ENCODE measurements around the gene SEMA5B. TPM values are rescaled to one million over a fixed set of nuclear protein-coding genes. Genes with fewer than 3 reads are reported as not detected.

SEMA5B gene
- total RNA-seq, 2 experiments from 2014 or later, result 0.13 to 2.3 TPM

- no peak for TF ChIP-seq CTCF (conservative IDR thresholded peaks at IDR 0.05; ENCODE audit: low read length)
- TF ChIP-seq EZH2phosphoT487 (IDR thresholded peaks at IDR 0.05; ENCODE audit: borderline replicate concordance, low read depth, low read length), result no peak
- DNase-seq (ENCODE audit: low spot score), result no peak
- Histone ChIP-seq H3K79me2 (ENCODE audit: insufficient read depth, low read depth, low read length) (no peaks in the 10 kb centered on the region), H4K20me1 (ENCODE audit: insufficient read depth, low read length) (no peaks in the 10 kb centered on the region), H2AFZ (ENCODE audit: low read length) (no peak overlapping the region), H3K4me2 (ENCODE audit: low read length) (no peak overlapping the region), H3K9me2 (ENCODE audit: insufficient read depth, low read length) (no peaks in the 10 kb centered on the region), H3K27ac (ENCODE audit: low read depth, low read length, poor library complexity, severe bottlenecking) (no peak overlapping the region), H3K9me3 (ENCODE audit: low read length) (no peaks in the 10 kb centered on the region), H3K4me1 (ENCODE audit: insufficient read depth, low read length, poor library complexity, severe bottlenecking) (no peaks in the 10 kb centered on the region), H3K36me3 (ENCODE audit: insufficient read depth, low read length) (no peaks in the 10 kb centered on the region), H3K4me3 (ENCODE audit: low read depth, low read length, poor library complexity, severe bottlenecking) (no peak overlapping the region)
- ChIA-PET CTCF (ENCODE audit: unreplicated experiment) (interaction anchor here (0.6 kb wide), 1 partner anchor 64 kb away, joined by 4 read pairs; no protein-coding TSS in a partner anchor), POLR2A (interaction anchor here (1.1 kb wide), 1 partner anchor 22 kb away, joined by 4 read pairs; no protein-coding TSS in a partner anchor)
- BruUV-seq (replicated peaks), result no TSS peak
- intact Hi-C loops (cut with micrococcal nuclease; ENCODE audit: unreplicated experiment), result no loop called here
These were observed 82.3 kb downstream of the SEMA5B start for GRCh38 chr3:122945230-122945629.

- Histone ChIP-seq H4K20me1 (ENCODE audit: insufficient read depth, low read length) (no peaks in the 10 kb centered on the region), H3K36me3 (ENCODE audit: insufficient read depth, low read length) (no peaks in the 10 kb centered on the region), H3K79me2 (ENCODE audit: insufficient read depth, low read depth, low read length) (no peaks in the 10 kb centered on the region), H3K4me3 (ENCODE audit: low read depth, low read length, poor library complexity, severe bottlenecking) (no peak overlapping the region), H2AFZ (ENCODE audit: low read length) (no peak overlapping the region), H3K9me2 (ENCODE audit: insufficient read depth, low read length) (no peaks in the 10 kb centered on the region), H3K4me1 (ENCODE audit: insufficient read depth, low read length, poor library complexity, severe bottlenecking) (no peaks in the 10 kb centered on the region), H3K9me3 (ENCODE audit: low read length) (no peaks in the 10 kb centered on the region), H3K4me2 (ENCODE audit: low read length) (no peak overlapping the region), H3K27ac (ENCODE audit: low read depth, low read length, poor library complexity, severe bottlenecking) (no peak overlapping the region)
- CTCF ChIA-PET (ENCODE audit: unreplicated experiment), result no interaction called here
- POLR2A ChIA-PET, result no interaction called here
- intact Hi-C loops (cut with micrococcal nuclease; ENCODE audit: unreplicated experiment), result loop anchor here (5.0 kb wide), 1 partner anchor 313 kb away; no protein-coding TSS in a partner anchor
- BruUV-seq (replicated peaks), result no TSS peak
- no peak for DNase-seq (ENCODE audit: low spot score)
- no peak for TF ChIP-seq EZH2phosphoT487 (IDR thresholded peaks at IDR 0.05; ENCODE audit: borderline replicate concordance, low read depth, low read length)
- TF ChIP-seq CTCF (conservative IDR thresholded peaks at IDR 0.05; ENCODE audit: low read length), result no peak
These were observed 82.8 kb downstream of the SEMA5B start for GRCh38 chr3:122944671-122945161.

- DNase-seq (ENCODE audit: low spot score), result no peak
- H3K9me2 ChIP-seq (ENCODE audit: insufficient read depth, low read length), result no peaks in the 10 kb centered on the region
- H3K9me3 ChIP-seq (ENCODE audit: low read length), result no peaks in the 10 kb centered on the region
- H2AFZ ChIP-seq (ENCODE audit: low read length), result no peak overlapping the region
- ChIA-PET POLR2A (no interaction called here), CTCF (ENCODE audit: unreplicated experiment) (interaction anchor here (0.6 to 1.1 kb wide), 2 partner anchors 74 to 179 kb away, joined by 3 read pairs; no protein-coding TSS in a partner anchor)
- H3K79me2 ChIP-seq (ENCODE audit: insufficient read depth, low read depth, low read length), result no peaks in the 10 kb centered on the region
- TF ChIP-seq CTCF (conservative IDR thresholded peaks at IDR 0.05; ENCODE audit: low read length) (no peak), EZH2phosphoT487 (IDR thresholded peaks at IDR 0.05; ENCODE audit: borderline replicate concordance, low read depth, low read length) (no peak)
- no peaks in the 10 kb centered on the region for H3K36me3 ChIP-seq (ENCODE audit: insufficient read depth, low read length)
- H3K4me1 ChIP-seq (ENCODE audit: insufficient read depth, low read length, poor library complexity, severe bottlenecking), result no peaks in the 10 kb centered on the region
- H3K4me2 ChIP-seq (ENCODE audit: low read length), result no peak overlapping the region
- H4K20me1 ChIP-seq (ENCODE audit: insufficient read depth, low read length), result no peaks in the 10 kb centered on the region
- no peak overlapping the region for H3K4me3 ChIP-seq (ENCODE audit: low read depth, low read length, poor library complexity, severe bottlenecking)
- no peak overlapping the region for H3K27ac ChIP-seq (ENCODE audit: low read depth, low read length, poor library complexity, severe bottlenecking)
- no TSS peak for BruUV-seq (replicated peaks)
- intact Hi-C loops (cut with micrococcal nuclease; ENCODE audit: unreplicated experiment), result loop anchor here (1.0 to 5.0 kb wide), 2 partner anchors 84 to 313 kb away; no protein-coding TSS in a partner anchor
These were observed 83.8 kb downstream of the SEMA5B start for GRCh38 chr3:122943828-122944190.
